ENCODE results near the gene DOCK9. TPM values are rescaled to one million over a fixed set of nuclear protein-coding genes. Genes with fewer than 3 reads are reported as not detected.
"Not testable (repeated sequence)": the region's sequence is repeated elsewhere in the genome, so short reads cannot be mapped to it uniquely, and the experiment has no call there.

The DOCK9 gene
- total RNA-seq, 1 donor from 2014 or later = 46.2 TPM

DNA sequence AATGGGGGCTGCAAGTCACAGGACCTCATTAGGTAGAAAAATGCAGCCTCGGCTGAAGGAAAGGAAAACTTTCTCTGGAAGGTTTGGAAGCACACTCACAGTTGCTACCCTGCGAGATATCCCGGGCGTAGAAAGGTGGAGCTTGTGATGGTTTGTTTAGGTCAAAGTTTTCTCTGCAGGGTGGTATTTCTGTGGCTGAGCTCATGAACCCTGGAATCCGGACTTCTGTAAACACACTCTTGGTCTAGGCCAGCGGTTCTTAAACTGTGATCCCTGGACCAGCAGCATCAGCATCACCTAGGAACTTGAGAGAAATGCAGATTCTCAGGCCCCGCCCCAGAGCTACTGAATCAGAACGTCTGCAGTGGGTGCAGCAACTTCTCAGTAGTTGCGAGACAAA, 222.1 kb downstream of the DOCK9 start:
- Mint-ChIP-seq H3K27me3 (peaks cover 42% of the 10 kb centered on the region), H3K9me3 (peaks cover 9% of the 10 kb centered on the region)

DNA sequence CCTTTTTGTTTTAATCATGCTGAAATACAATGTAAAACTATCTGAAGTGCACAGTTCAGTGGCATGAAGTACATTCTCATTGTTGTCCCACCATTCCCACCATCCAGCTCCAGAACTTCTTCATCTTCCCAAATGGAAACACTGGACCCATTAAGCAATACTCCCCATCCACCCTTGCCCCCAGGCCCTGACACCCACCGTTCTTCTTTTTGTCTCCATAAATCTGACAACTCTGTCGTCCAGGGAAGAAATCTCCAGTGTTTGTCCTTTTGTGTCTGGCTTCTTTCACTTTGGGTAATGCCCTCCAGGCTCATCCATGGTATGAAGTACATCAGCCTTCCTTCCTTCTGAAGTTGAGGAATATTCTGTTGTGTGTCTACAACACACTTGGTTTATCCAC, 222.7 kb downstream of the DOCK9 start:
- no peaks in the 10 kb centered on the region for H3K4me1 Mint-ChIP-seq (ENCODE audit: unreplicated experiment)
- TF ChIP-seq, protein P1, sequence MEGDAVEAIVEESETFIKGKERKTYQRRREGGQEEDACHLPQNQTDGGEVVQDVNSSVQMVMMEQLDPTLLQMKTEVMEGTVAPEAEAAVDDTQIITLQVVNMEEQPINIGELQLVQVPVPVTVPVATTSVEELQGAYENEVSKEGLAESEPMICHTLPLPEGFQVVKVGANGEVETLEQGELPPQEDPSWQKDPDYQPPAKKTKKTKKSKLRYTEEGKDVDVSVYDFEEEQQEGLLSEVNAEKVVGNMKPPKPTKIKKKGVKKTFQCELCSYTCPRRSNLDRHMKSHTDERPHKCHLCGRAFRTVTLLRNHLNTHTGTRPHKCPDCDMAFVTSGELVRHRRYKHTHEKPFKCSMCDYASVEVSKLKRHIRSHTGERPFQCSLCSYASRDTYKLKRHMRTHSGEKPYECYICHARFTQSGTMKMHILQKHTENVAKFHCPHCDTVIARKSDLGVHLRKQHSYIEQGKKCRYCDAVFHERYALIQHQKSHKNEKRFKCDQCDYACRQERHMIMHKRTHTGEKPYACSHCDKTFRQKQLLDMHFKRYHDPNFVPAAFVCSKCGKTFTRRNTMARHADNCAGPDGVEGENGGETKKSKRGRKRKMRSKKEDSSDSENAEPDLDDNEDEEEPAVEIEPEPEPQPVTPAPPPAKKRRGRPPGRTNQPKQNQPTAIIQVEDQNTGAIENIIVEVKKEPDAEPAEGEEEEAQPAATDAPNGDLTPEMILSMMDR (conservative IDR thresholded peaks at IDR 0.05) = no peak
- no peak for DNase-seq (ENCODE audit: extremely low spot score, unreplicated experiment)
- H3K4me3 Mint-ChIP-seq = peak overlapping the region; percentile 1
- peaks cover 6% of the 10 kb centered on the region for H3K9me3 Mint-ChIP-seq
- peaks cover 4% of the 10 kb centered on the region for H3K36me3 Mint-ChIP-seq
- no peak overlapping the region for H3K27ac Mint-ChIP-seq
- peaks cover 47% of the 10 kb centered on the region for H3K27me3 Mint-ChIP-seq

More for the DNA sequence above, 222.1 kb downstream of the DOCK9 start:
- H3K36me3 Mint-ChIP-seq = peaks cover 4% of the 10 kb centered on the region
- TF ChIP-seq, protein P1 (conservative IDR thresholded peaks at IDR 0.05) = no peak
- H3K4me3 Mint-ChIP-seq = no peak overlapping the region
- H3K4me1 Mint-ChIP-seq (ENCODE audit: unreplicated experiment) = no peaks in the 10 kb centered on the region
- DNase-seq (ENCODE audit: extremely low spot score, unreplicated experiment) = no peak
- no peak overlapping the region for H3K27ac Mint-ChIP-seq

DNA sequence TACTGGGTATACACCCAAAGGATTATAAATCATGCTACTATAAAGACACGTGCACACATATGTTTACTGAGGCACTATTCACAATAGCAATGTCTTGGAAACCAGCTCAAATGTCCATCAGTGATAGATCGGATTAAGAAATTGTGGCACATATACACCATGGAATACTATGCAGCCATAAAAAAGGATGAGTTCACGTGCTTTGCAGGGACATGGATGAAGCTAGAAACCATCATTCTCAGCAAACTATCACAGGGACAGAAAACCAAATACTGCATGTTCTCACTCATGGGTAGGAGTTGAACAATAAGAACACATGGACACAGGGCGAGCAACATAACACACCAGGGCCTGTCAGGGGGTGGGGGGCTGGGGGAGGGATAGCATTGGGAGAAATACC, 223.4 kb downstream of the DOCK9 start:
- not testable (repeated sequence) for H3K9me3 Mint-ChIP-seq; DNase-seq (ENCODE audit: extremely low spot score, unreplicated experiment); H3K27ac Mint-ChIP-seq; H3K36me3 Mint-ChIP-seq; H3K4me1 Mint-ChIP-seq (ENCODE audit: unreplicated experiment)
- peaks cover 51% of the 10 kb centered on the region for H3K27me3 Mint-ChIP-seq
- peak overlapping the region; percentile 80 for H3K4me3 Mint-ChIP-seq

DNA sequence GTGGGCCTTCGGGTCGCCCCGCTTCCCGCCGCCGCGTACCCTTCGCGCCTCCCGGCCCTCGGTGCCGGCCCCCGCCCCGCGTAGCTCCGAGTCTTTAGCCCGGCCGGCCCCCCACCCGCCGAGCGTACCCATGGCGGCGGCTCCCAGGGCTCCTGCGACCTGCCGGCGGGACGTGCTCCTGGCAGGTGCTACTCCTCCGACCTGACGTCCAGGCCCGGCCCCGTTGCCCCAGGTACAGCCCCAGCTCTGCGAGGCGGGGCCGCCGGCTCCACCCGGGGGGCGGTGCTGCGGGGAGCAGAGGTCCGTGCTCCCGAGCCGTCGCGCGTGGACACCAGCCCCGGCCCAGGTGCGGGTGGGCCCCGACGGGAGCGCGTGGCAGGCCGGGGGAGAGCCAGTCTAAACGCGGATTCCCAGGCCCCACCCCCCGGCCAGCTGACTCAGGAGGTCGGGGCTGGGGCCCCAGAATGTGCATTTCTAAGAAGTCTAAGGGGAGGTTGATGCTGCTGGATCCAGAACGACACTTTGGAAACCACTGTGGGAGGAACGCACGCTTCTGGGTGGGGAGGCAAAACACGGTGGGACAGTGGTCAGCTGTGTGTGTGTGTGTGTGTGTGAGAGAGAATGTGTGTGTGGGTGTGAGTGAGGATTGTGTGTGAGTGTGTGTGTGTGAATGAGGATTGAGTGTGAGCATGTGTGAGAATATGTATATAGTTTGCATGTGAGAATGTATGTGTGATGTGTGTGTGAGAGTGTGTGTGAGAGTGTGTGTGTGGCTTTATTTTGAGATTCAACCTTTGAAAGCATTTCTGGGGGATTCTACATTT, 225.2 kb downstream of the DOCK9 start, which contains the start of gene SLC15A1:
SLC15A1 (minus strand) TSS at position 206 of the 824 bp plus-strand sequence; CDS start at position 132, 74 bp downstream.
- peaks cover 50% of the 10 kb centered on the region for H3K27me3 Mint-ChIP-seq
- H3K4me3 Mint-ChIP-seq = peak within 1 kb of the TSS; percentile 83
- peaks cover 4% of the 10 kb centered on the region for H3K36me3 Mint-ChIP-seq
- DNase-seq (ENCODE audit: extremely low spot score, unreplicated experiment) = no peak
- TF ChIP-seq, protein P1 (conservative IDR thresholded peaks at IDR 0.05) = no peak
- H3K27ac Mint-ChIP-seq = peak within 1 kb of the TSS; percentile 82
- H3K4me1 Mint-ChIP-seq (ENCODE audit: unreplicated experiment) = no peaks in the 10 kb centered on the region
- peaks cover 6% of the 10 kb centered on the region for H3K9me3 Mint-ChIP-seq

DNA sequence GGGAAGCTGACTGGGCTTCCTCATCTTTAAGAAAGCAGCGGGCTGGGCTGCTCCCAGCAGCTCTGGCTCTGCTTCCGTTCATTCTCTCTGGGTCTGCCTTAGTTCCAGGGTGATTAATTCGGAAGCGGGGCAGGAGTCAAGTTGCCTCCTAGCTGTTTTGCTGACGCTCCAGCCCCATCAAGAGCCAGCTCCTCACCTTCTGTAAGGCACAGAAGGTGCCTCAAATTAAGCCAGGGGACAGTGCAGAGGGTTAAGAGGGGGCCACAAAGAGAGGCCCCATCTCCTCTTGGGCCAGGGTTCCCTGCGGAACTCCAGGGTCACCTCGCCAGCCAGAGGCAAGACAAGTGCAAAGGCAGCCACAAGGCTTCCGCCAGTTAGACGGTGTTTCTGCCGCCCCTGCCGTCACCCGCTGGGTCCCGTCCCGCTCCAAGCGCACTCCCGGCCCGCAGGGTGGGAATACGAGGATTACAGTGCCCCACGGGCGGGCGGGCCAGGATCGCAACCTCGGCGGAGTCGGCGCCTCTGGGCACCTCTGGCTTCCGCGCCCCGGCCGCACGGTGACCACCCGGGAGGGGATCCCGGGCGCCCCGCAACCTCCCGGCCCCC, 225.9 kb downstream of the DOCK9 start:
- Mint-ChIP-seq H3K4me1 (ENCODE audit: unreplicated experiment) (no peaks in the 10 kb centered on the region), H3K27ac (peak overlapping the region; percentile 82), H3K9me3 (peaks cover 6% of the 10 kb centered on the region), H3K4me3 (peak overlapping the region; percentile 83), H3K27me3 (peaks cover 48% of the 10 kb centered on the region), H3K36me3 (peaks cover 4% of the 10 kb centered on the region)
- TF ChIP-seq, protein P1 (conservative IDR thresholded peaks at IDR 0.05) = no peak
- no peak for DNase-seq (ENCODE audit: extremely low spot score, unreplicated experiment)

DNA sequence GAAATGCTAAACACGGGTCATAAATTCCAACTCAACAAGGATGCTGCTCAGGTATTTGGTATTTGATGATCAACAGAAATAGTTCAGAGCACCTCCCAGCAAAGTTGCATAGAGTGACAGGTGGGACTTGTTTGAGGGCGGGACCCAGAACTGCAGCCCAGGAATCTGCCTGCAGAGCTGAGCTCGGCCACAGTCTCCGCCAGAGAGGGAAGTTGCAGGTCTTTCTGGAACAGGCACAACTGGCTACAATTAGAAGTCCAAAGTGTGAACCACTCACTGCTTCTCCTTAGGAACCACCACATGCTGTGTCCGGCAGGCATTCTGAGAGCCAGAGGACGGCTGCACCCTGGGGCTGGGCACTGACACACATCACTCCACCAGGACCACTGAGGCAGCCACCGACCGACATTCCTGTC, 226.5 kb downstream of the DOCK9 start:
- H3K27ac Mint-ChIP-seq = peak overlapping the region; percentile 82
- H3K4me3 Mint-ChIP-seq = peak overlapping the region; percentile 83
- TF ChIP-seq, protein P1 (conservative IDR thresholded peaks at IDR 0.05) = no peak
- peaks cover 6% of the 10 kb centered on the region for H3K9me3 Mint-ChIP-seq
- H3K36me3 Mint-ChIP-seq = peaks cover 4% of the 10 kb centered on the region
- peaks cover 48% of the 10 kb centered on the region for H3K27me3 Mint-ChIP-seq
- no peaks in the 10 kb centered on the region for H3K4me1 Mint-ChIP-seq (ENCODE audit: unreplicated experiment)
- no peak for DNase-seq (ENCODE audit: extremely low spot score, unreplicated experiment)

Measured in type B pancreatic cell (in vitro differentiated cells).